ENCODE measurements around the gene RAP2C. TPM values are rescaled to one million over a fixed set of nuclear protein-coding genes. Genes with fewer than 3 reads are reported as not detected.

RAP2C gene
- total RNA-seq, 1 donor: 24.6 TPM

DNA sequence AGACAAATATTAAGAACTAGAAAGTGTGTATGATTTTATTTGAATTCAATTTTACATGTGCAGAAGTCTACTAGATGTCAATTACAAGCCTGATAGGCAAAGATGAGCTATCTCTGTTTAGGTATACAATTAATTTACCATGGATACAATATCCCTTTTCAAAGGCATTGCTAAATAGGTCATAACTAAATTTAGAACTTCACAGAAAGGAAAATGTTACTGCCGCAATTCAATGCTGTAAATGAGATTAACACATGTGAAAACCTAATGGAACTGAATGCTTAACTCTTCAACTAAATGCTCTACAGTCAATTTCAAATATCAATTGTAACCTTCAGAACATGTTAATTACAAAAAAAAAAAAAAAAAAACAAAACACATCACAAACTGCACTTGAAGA is 14.6 kb downstream of the RAP2C start:
- H3K4me2 ChIP-seq (ENCODE audit: insufficient read depth, low read length): no peak overlapping the region

GRCh38 chrX:132200976-132201375 is 18.3 kb downstream of the RAP2C start:
- TF ChIP-seq CTCF (IDR thresholded peaks at IDR 0.05; ENCODE audit: extremely low read depth, low read depth, low read length): no peak

More for the DNA sequence above, 14.6 kb downstream of the RAP2C start:
- Histone ChIP-seq H3K9me3 (ENCODE audit: low read depth, low read length) (no peaks in the 10 kb centered on the region), H3K79me2 (ENCODE audit: insufficient read depth, low read length) (no peaks in the 10 kb centered on the region), H3K4me1 (ENCODE audit: insufficient read depth, low read length) (peaks cover 2% of the 10 kb centered on the region), H3K27ac (ENCODE audit: low read depth, low read length) (no peak overlapping the region), H3K27me3 (ENCODE audit: insufficient read depth, low read length) (no peaks in the 10 kb centered on the region), H3K4me3 (ENCODE audit: insufficient read depth, low read length) (no peak overlapping the region), H3K36me3 (ENCODE audit: insufficient read depth, low read length) (no peaks in the 10 kb centered on the region), H2AFZ (ENCODE audit: low read length) (no peak overlapping the region), H4K20me1 (ENCODE audit: insufficient read depth, low read length) (peaks cover 2% of the 10 kb centered on the region)
- DNase-seq (ENCODE audit: insufficient read length, low spot score, missing footprints): no peak
- no peak for TF ChIP-seq CTCF (IDR thresholded peaks at IDR 0.05; ENCODE audit: extremely low read depth, low read depth, low read length)

DNA sequence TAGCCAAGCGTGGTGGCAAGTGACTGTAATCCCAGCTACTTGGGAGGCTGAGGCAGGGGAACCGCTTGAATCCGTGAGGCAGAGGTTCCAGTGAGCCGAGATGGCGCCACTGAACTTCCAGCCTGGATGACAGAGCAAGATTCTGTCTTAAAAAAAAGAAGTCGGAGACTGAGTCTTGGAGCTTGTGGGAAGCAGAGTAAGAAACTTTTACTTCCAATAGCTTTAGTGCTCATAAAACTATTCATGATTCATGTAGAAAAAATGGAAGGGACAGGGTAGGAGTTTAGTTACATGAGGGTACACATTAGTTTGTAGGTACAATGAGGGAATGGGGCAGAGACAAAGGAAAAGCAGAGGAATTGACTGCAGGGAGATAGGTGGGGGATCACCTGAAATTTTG is 19.3 kb downstream of the RAP2C start:
- H4K20me1 ChIP-seq (ENCODE audit: insufficient read depth, low read length): no peaks in the 10 kb centered on the region
- peak; percentile 62 for DNase-seq (ENCODE audit: insufficient read length, low spot score, missing footprints)
- H3K9me3 ChIP-seq (ENCODE audit: low read depth, low read length): no peaks in the 10 kb centered on the region
- no peaks in the 10 kb centered on the region for H3K79me2 ChIP-seq (ENCODE audit: insufficient read depth, low read length)
- H3K36me3 ChIP-seq (ENCODE audit: insufficient read depth, low read length): no peaks in the 10 kb centered on the region
- no peak overlapping the region for H2AFZ ChIP-seq (ENCODE audit: low read length)
- H3K27ac ChIP-seq (ENCODE audit: low read depth, low read length): no peak overlapping the region
- H3K27me3 ChIP-seq (ENCODE audit: insufficient read depth, low read length): no peaks in the 10 kb centered on the region
- no peak overlapping the region for H3K4me2 ChIP-seq (ENCODE audit: insufficient read depth, low read length)
- H3K4me1 ChIP-seq (ENCODE audit: insufficient read depth, low read length): no peaks in the 10 kb centered on the region
- no peak overlapping the region for H3K4me3 ChIP-seq (ENCODE audit: insufficient read depth, low read length)
- no peak for TF ChIP-seq CTCF (IDR thresholded peaks at IDR 0.05; ENCODE audit: extremely low read depth, low read depth, low read length)

More at GRCh38 chrX:132200976-132201375, 18.3 kb downstream of the RAP2C start:
- Histone ChIP-seq H3K9me3 (ENCODE audit: low read depth, low read length) (no peaks in the 10 kb centered on the region), H4K20me1 (ENCODE audit: insufficient read depth, low read length) (no peaks in the 10 kb centered on the region), H3K79me2 (ENCODE audit: insufficient read depth, low read length) (no peaks in the 10 kb centered on the region), H3K4me3 (ENCODE audit: insufficient read depth, low read length) (no peak overlapping the region), H3K36me3 (ENCODE audit: insufficient read depth, low read length) (no peaks in the 10 kb centered on the region), H3K4me2 (ENCODE audit: insufficient read depth, low read length) (no peak overlapping the region), H3K4me1 (ENCODE audit: insufficient read depth, low read length) (peaks cover under 1% of the 10 kb centered on the region), H2AFZ (ENCODE audit: low read length) (no peak overlapping the region), H3K27ac (ENCODE audit: low read depth, low read length) (no peak overlapping the region), H3K27me3 (ENCODE audit: insufficient read depth, low read length) (no peaks in the 10 kb centered on the region)
- DNase-seq (ENCODE audit: insufficient read length, low spot score, missing footprints): no peak

- Histone ChIP-seq H3K4me2 (ENCODE audit: insufficient read depth, low read length) (no peak overlapping the region), H3K27me3 (ENCODE audit: insufficient read depth, low read length) (peaks cover 4% of the 10 kb centered on the region), H3K4me1 (ENCODE audit: insufficient read depth, low read length) (no peaks in the 10 kb centered on the region), H2AFZ (ENCODE audit: low read length) (no peak overlapping the region), H3K27ac (ENCODE audit: low read depth, low read length) (no peak overlapping the region), H3K36me3 (ENCODE audit: insufficient read depth, low read length) (no peaks in the 10 kb centered on the region), H3K4me3 (ENCODE audit: insufficient read depth, low read length) (no peak overlapping the region), H4K20me1 (ENCODE audit: insufficient read depth, low read length) (no peaks in the 10 kb centered on the region), H3K9me3 (ENCODE audit: low read depth, low read length) (no peaks in the 10 kb centered on the region), H3K79me2 (ENCODE audit: insufficient read depth, low read length) (no peaks in the 10 kb centered on the region)
- DNase-seq (ENCODE audit: insufficient read length, low spot score, missing footprints): no peak
- no peak for TF ChIP-seq CTCF (IDR thresholded peaks at IDR 0.05; ENCODE audit: extremely low read depth, low read depth, low read length)
Observed at GRCh38 chrX:132193872-132194574, 25.2 kb downstream of the RAP2C start.

All from osteoblast (primary cell).